Fibroblast of lung (primary cell): ENCODE measurements around the gene KIF6. TPM values are rescaled to one million over a fixed set of nuclear protein-coding genes. Genes with fewer than 3 reads are reported as not detected.

ENCODE experiments used
- DNase-seq, 2 donors: peaks; one replicate each; pipeline versions ENCODE4 v3.0.0 to v3.0.0-alpha.2; 2010; ENCODE audit warnings: low read depth in 2 of 2
- H2AFZ ChIP-seq: 2 replicates; pipeline ENCODE4 v1.5.1; 2012; ENCODE audit warnings: low read length, control low read depth, inconsistent platforms
- H3K27ac ChIP-seq: 2 replicates; pipeline ENCODE4 v1.5.1; 2011; ENCODE audit warnings: low read length, control low read depth; ENCODE audit not compliant: insufficient read depth
- H3K27me3 ChIP-seq: 2 replicates; pipeline ENCODE4 v1.5.1; 2011; ENCODE audit warnings: mild to moderate bottlenecking, low read length; ENCODE audit not compliant: control insufficient read depth, insufficient read depth
- H3K36me3 ChIP-seq: 2 replicates; pipeline ENCODE4 v1.5.1; 2011; ENCODE audit warnings: low read length; ENCODE audit not compliant: control insufficient read depth, insufficient read depth
- H3K4me1 ChIP-seq: 2 replicates; pipeline ENCODE4 v1.5.1; 2011; ENCODE audit warnings: low read length; ENCODE audit not compliant: control insufficient read depth, insufficient read depth; ENCODE audit errors: extremely low read depth
- H3K4me2 ChIP-seq: 2 replicates; pipeline ENCODE4 v1.5.1; 2011; ENCODE audit warnings: low read length, control low read depth; ENCODE audit not compliant: insufficient read depth; ENCODE audit errors: extremely low read depth
- H3K4me3 ChIP-seq, 4 experiments: fragments of 200-600 bp in 1 of 4; sonication (generic) in 1 of 4; replicated peaks in 1 of 4; 2 replicates each; pipeline ENCODE4 v1.5.1; 2011 to 2016; ENCODE audit warnings: low read length in 4 of 4, low read depth in 3 of 4, mild to moderate bottlenecking in 3 of 4, control low read depth in 2 of 4, inconsistent platforms in 1 of 4, mixed read lengths in 1 of 4; ENCODE audit not compliant: insufficient read depth in 1 of 4; ENCODE audit errors: control extremely low read depth in 1 of 4
- H3K79me2 ChIP-seq: 2 replicates; pipeline ENCODE4 v1.5.1; 2012; ENCODE audit warnings: mild to moderate bottlenecking, low read length, inconsistent platforms; ENCODE audit not compliant: control insufficient read depth, insufficient read depth
- H3K9ac ChIP-seq: 2 replicates; pipeline ENCODE4 v1.5.1; 2011; ENCODE audit warnings: mild to moderate bottlenecking, low read length, control low read depth; ENCODE audit not compliant: insufficient read depth
- H3K9me3 ChIP-seq: 2 replicates; pipeline ENCODE4 v1.5.1; 2012; ENCODE audit warnings: low read depth, low read length; ENCODE audit not compliant: control insufficient read depth, insufficient read depth
- H4K20me1 ChIP-seq: 2 replicates; pipeline ENCODE4 v1.5.1; 2011; ENCODE audit warnings: low read length; ENCODE audit not compliant: control insufficient read depth, insufficient read depth; ENCODE audit errors: extremely low read depth
- EZH2 ChIP-seq: IDR thresholded peaks from 2 replicates; pipeline ENCODE4 v1.5.1; 2012; ENCODE audit warnings: low read length, control low read depth, mild to moderate bottlenecking; ENCODE audit errors: missing control alignments
- polyA plus RNA-seq, 2 donors: library from polyadenylated mRNA; depleted of rRNA in 1 of 2; stranded (reverse) in 1 of 2; unstranded in 1 of 2; fragments of >200 nt; gene quantifications; 2 replicates each; pipeline ENCODE4 v1.2.1, GENCODE V29; 2011 to 2012; ENCODE audit warnings: missing spikeins in 1 of 2
- total RNA-seq: library from RNA; depleted of rRNA; stranded (reverse); fragments of >200 nt; gene quantifications from 2 replicates; pipeline ENCODE4 v1.2.1, GENCODE V29; 2014
- TF ChIP-seq, protein P1 (sequence below), 2 donors: IDR thresholded peaks in 1 of 2; conservative IDR thresholded peaks in 1 of 2; 1 replicate in 1 of 2; 2 replicates in 1 of 2; pipeline ENCODE4 v1.5.1; 2011 to 2012; ENCODE audit warnings: low read length in 2 of 2, control low read depth in 1 of 2, inconsistent platforms in 1 of 2, low read depth in 1 of 2, mild to moderate bottlenecking in 1 of 2

The KIF6 gene
- total and polyA plus RNA-seq, 2 donors (not counting 1 experiment from before 2014, with no cell fraction given): 0.24 to 0.83 TPM

DNA sequence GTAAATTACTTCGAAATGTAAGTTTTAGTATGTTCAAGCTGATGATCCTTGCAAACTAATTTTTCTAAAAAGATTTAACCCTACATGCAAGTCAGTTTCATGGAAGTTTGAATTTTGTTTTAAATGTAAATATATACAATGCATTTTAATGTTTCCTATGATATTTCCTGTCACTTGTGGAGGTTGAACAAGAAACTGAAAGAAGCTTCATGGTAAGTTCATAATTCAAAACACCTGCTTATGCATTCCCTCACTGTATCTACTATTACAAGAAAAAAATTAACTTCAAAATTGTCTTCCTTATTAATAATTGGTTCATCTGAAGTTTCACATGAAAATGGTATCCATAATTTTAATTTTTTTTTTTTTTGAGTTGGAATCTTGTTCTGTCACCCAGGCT is 24.8 kb downstream of the KIF6 start:
- H3K79me2 ChIP-seq: no peaks in the 10 kb centered on the region
- no peak overlapping the region for H3K27ac ChIP-seq
- H3K36me3 ChIP-seq: no peaks in the 10 kb centered on the region
- H2AFZ ChIP-seq: no peak overlapping the region
- H3K9me3 ChIP-seq: no peaks in the 10 kb centered on the region
- H3K27me3 ChIP-seq: no peaks in the 10 kb centered on the region
- H3K9ac ChIP-seq: no peak overlapping the region
- H3K4me3 ChIP-seq: no peak overlapping the region
- no peak for DNase-seq
- no peaks in the 10 kb centered on the region for H4K20me1 ChIP-seq
- TF ChIP-seq EZH2: no peak
- TF ChIP-seq, protein P1, sequence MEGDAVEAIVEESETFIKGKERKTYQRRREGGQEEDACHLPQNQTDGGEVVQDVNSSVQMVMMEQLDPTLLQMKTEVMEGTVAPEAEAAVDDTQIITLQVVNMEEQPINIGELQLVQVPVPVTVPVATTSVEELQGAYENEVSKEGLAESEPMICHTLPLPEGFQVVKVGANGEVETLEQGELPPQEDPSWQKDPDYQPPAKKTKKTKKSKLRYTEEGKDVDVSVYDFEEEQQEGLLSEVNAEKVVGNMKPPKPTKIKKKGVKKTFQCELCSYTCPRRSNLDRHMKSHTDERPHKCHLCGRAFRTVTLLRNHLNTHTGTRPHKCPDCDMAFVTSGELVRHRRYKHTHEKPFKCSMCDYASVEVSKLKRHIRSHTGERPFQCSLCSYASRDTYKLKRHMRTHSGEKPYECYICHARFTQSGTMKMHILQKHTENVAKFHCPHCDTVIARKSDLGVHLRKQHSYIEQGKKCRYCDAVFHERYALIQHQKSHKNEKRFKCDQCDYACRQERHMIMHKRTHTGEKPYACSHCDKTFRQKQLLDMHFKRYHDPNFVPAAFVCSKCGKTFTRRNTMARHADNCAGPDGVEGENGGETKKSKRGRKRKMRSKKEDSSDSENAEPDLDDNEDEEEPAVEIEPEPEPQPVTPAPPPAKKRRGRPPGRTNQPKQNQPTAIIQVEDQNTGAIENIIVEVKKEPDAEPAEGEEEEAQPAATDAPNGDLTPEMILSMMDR (conservative IDR thresholded peaks at IDR 0.05 in 1 of 2, IDR thresholded peaks at IDR 0.05 in 1 of 2; ENCODE audit: low read depth in 1 of 2, low read length in 2 of 2): no peak
- H3K4me1 ChIP-seq: no peaks in the 10 kb centered on the region
- H3K4me2 ChIP-seq: no peak overlapping the region

DNA sequence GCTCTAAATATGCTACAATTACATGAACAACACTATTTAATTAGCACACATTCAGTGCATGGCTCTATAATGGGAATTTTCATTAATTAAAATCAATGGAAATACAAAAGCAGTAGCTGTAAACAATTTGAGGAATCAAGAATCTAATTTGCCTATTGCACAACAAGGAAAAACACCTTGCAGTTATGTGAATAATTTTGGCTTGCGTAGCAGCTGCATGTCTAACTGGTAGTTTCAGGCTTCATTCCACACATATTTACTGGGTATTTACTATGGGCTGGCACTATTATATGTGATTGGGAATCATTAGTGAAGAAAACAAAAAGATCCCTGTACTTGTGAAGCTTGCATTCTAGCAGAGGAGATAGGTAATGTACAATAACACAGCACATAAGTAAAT is 26.4 kb downstream of the KIF6 start:
- no peak overlapping the region for H3K4me2 ChIP-seq
- H3K36me3 ChIP-seq: no peaks in the 10 kb centered on the region
- TF ChIP-seq, protein P1 (conservative IDR thresholded peaks at IDR 0.05 in 1 of 2, IDR thresholded peaks at IDR 0.05 in 1 of 2; ENCODE audit: low read depth in 1 of 2, low read length in 2 of 2): no peak
- no peak for TF ChIP-seq EZH2
- no peak overlapping the region for H2AFZ ChIP-seq
- H3K4me3 ChIP-seq: no peak overlapping the region
- no peak overlapping the region for H3K27ac ChIP-seq
- H3K4me1 ChIP-seq: no peaks in the 10 kb centered on the region
- no peak overlapping the region for H3K9ac ChIP-seq
- H4K20me1 ChIP-seq: no peaks in the 10 kb centered on the region
- no peak for DNase-seq
- no peaks in the 10 kb centered on the region for H3K27me3 ChIP-seq
- no peaks in the 10 kb centered on the region for H3K79me2 ChIP-seq
- no peaks in the 10 kb centered on the region for H3K9me3 ChIP-seq

DNA sequence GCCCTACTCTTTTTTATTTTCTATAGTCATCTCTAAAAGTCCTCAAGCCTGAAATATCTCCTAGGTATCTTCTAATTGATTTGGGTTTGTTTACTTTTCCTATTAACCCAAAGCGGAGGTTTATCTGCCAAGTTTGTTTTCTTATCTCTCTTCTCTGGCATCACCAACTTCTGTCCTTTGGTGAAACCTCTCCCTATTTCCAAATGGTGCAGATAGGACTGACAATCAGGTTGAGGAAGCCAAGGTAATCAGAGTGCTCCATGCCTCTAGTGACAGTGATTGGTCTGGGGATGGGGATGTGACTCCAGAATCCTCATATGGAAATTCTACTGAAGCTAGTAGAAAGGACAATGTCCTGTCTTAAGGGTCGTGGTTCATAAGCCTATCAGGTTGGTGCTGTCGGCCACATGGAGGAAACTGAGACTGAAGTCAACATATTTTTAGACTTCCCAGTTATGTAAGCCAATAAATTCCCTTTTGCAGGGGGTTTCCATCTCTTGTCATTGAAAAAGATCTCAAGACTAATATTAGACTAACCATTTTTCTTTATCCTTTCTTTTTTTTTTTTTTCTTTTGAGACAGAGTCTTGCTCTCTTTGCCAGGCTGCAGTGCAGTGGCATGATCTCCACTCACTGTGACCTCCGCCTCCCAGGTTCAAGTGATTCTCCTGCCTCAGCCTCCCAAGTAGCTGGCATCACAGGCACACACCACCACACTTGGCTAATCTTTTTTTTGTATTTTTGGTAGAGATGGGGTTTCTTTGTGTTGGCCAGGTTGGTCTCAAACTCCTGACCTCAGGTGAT is 28.0 kb downstream of the KIF6 start:
- no peak overlapping the region for H2AFZ ChIP-seq
- H3K4me3 ChIP-seq: no peak overlapping the region
- no peaks in the 10 kb centered on the region for H3K79me2 ChIP-seq
- no peak overlapping the region for H3K4me2 ChIP-seq
- H3K27me3 ChIP-seq: no peaks in the 10 kb centered on the region
- no peak for DNase-seq
- no peak overlapping the region for H3K27ac ChIP-seq
- TF ChIP-seq EZH2: no peak
- TF ChIP-seq, protein P1 (conservative IDR thresholded peaks at IDR 0.05 in 1 of 2, IDR thresholded peaks at IDR 0.05 in 1 of 2; ENCODE audit: low read depth in 1 of 2, low read length in 2 of 2): no peak
- no peaks in the 10 kb centered on the region for H3K36me3 ChIP-seq
- no peaks in the 10 kb centered on the region for H3K4me1 ChIP-seq
- no peaks in the 10 kb centered on the region for H3K9me3 ChIP-seq
- no peak overlapping the region for H3K9ac ChIP-seq
- no peaks in the 10 kb centered on the region for H4K20me1 ChIP-seq
